Aorta (tissue), 5 donors: ENCODE data around the gene BICC1. TPM values are rescaled to one million over a fixed set of nuclear protein-coding genes. Genes with fewer than 3 reads are reported as not detected.
A peak's percentile ranks its signal among the peaks of the same experiment; 100 is the strongest.
"Not testable (repeated sequence)": the region's sequence is repeated elsewhere in the genome, so short reads cannot be mapped to it uniquely, and the experiment has no call there.

ENCODE experiments used
- ATAC-seq: fragments of 200-7000 bp; cut with Tn5 transposase; one replicate; pipeline ENCODE4 v1.9.1; 2022; ENCODE audit warnings: moderate library complexity; ENCODE audit not compliant: low FRiP score
- DNase-seq, 2 donors: peaks; one replicate each; pipeline ENCODE4 v3.0.0-alpha.2; 2020
- H3K27ac ChIP-seq, 2 donors: one replicate each; pipeline ENCODE4 v1.5.1; 2013; ENCODE audit warnings: low read length in 2 of 2, mild to moderate bottlenecking in 2 of 2, moderate library complexity in 2 of 2, control low read depth in 1 of 2, inconsistent platforms in 1 of 2, low read depth in 1 of 2
- H3K27me3 ChIP-seq, 2 donors: one replicate each; pipeline ENCODE4 v1.6.1; 2013; ENCODE audit warnings: control low read depth in 1 of 2, low read length in 1 of 2, mild to moderate bottlenecking in 1 of 2, moderate library complexity in 1 of 2; ENCODE audit not compliant: insufficient read depth in 2 of 2, control insufficient read depth in 1 of 2
- H3K36me3 ChIP-seq, 2 donors: one replicate each; pipeline ENCODE4 v1.6.1; 2013; ENCODE audit warnings: control low read depth in 1 of 2, low read length in 1 of 2, mild to moderate bottlenecking in 1 of 2; ENCODE audit not compliant: insufficient read depth in 2 of 2, control insufficient read depth in 1 of 2
- H3K4me1 ChIP-seq, 2 donors: one replicate each; pipeline ENCODE4 v1.6.1; 2013; ENCODE audit warnings: low read length in 2 of 2, control low read depth in 1 of 2, mild to moderate bottlenecking in 1 of 2, moderate library complexity in 1 of 2; ENCODE audit not compliant: insufficient read depth in 2 of 2, control insufficient read depth in 1 of 2
- H3K4me3 ChIP-seq, 2 donors: one replicate each; pipeline ENCODE4 v1.5.1; 2013; ENCODE audit warnings: low read length in 2 of 2, control low read depth in 1 of 2, mild to moderate bottlenecking in 1 of 2
- H3K9me3 ChIP-seq: one replicate; pipeline ENCODE4 v1.6.1; 2013; ENCODE audit warnings: mild to moderate bottlenecking, low read length; ENCODE audit not compliant: control insufficient read depth
- WGBS, 2 donors: extraction: QIAGEN DNeasy Blood & Tissue Kit; methylation state at CpG; one replicate each; pipeline ENCODE4 v1.1.7; 2013; 5-methylcytosine and 5-hydroxymethylcytosine counted together
- intact Hi-C, 2 donors: fragments of 100-400 bp; cut with DNase I; formaldehyde crosslinking; loops; one replicate each; pipeline versions ENCODE4 v1.14.2 to v1.15.0; 2022
- polyA plus RNA-seq, 2 donors: library from polyadenylated mRNA; stranded (reverse); fragments of 200-250 nt; gene quantifications; one replicate each; pipeline ENCODE4 v1.2.3, GENCODE V29; 2013
- total RNA-seq, 2 donors: library from RNA; stranded (reverse); fragmentation: NEBNext Ultra II Directional; extraction: Animal tissue kit (Norgen Biotek cat#: 25700); gene quantifications; one replicate each; pipeline ENCODE4 v1.2.1, GENCODE V29; 2021
- donor health status: healthy with polysubstance abuse.
- donor health status: Bipolar disorder and iron deficiency.
- donor health status: DM: no; HTN: no; CAD: no.
- donor health status: DM: no; HTN: no; CAD: no.
- donor health status: DM: yes; HTN: yes; CAD: no.

BICC1 gene
- total and polyA plus RNA-seq, 4 donors = 3.8 to 46.8 (median 13.9) TPM

- no peak for DNase-seq
- intact Hi-C loops = no loop called here
- Histone ChIP-seq H3K27ac (no peak overlapping the region), H3K27me3 (no peaks in the 10 kb centered on the region), H3K4me3 (no peak overlapping the region), H3K36me3 (no peaks in the 10 kb centered on the region), H3K9me3 (no peaks in the 10 kb centered on the region), H3K4me1 (peaks cover 0 to 3% of the 10 kb centered on the region in 2 donors)
- WGBS, 2 donors = 68 to 70% methylated on average over 2 of the region's 2 CpGs
- ATAC-seq = no peak
Measured at GRCh38 chr10:58854811-58855210, 342.1 kb downstream of the BICC1 start.

DNA sequence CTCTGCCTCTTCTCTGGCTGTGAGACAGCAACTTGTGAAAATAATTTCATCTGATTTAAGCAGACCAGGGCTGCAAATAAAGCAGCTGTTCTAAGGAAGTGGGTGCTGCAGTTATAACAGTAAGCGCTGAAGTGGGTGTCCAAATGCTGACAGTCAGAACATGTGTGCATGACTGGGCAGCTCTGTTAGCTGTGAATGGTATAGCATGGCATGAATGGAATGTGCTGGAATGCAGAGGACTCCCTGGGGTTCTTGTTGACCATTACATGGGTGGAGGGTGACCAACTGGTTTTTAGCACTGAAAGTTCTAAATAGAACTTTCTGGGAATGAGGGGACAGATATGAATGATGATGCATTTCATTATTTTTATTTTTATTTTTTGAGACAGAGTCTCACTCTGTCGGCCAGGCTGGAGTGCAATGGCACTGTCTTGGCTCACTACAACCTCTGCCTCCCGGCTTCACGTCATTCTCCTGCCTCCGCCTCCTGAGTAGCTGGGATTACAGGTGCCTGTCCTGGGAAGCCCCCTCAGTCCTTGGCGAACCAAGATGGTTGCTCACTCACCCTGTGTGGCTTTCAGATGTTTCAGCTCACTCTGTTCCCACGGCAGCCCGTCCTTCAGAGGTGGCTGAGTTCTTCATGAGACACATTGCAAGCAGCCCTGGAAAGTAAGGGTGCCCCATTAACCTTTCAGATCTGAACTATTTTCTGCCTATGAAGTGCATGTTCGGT lies 344.0 kb downstream of the BICC1 start:
- DNase-seq (peak in 1 of 2 donors; percentile 58), ATAC-seq (peak; percentile 77)
- WGBS, 2 donors = 37% methylated on average over 9 of the region's 9 CpGs
- no peaks in the 10 kb centered on the region for H3K27me3 ChIP-seq
- H3K27ac ChIP-seq = peak overlapping the region in 1 of 2 donors; percentile 87
- H3K36me3 ChIP-seq = no peaks in the 10 kb centered on the region
- peaks cover 0 to 3% of the 10 kb centered on the region in 2 donors for H3K4me1 ChIP-seq
- intact Hi-C loops = loop anchor here (2.0 kb wide), 2 partner anchors 64 to 66 kb away; no protein-coding TSS in a partner anchor
- no peaks in the 10 kb centered on the region for H3K9me3 ChIP-seq
- no peak overlapping the region for H3K4me3 ChIP-seq

- Histone ChIP-seq H3K9me3 (no peaks in the 10 kb centered on the region), H3K4me1 (peaks cover 0 to 3% of the 10 kb centered on the region in 2 donors), H3K27ac (peak overlapping the region in 1 of 2 donors; percentile 87), H3K36me3 (no peaks in the 10 kb centered on the region), H3K4me3 (no peak overlapping the region), H3K27me3 (no peaks in the 10 kb centered on the region)
- ATAC-seq (no peak), DNase-seq (no peak)
- intact Hi-C loops = loop anchor here (2.0 kb wide), 2 partner anchors 65 to 67 kb away; no protein-coding TSS in a partner anchor
- WGBS, 2 donors = 84 to 89% methylated on average over 3 of the region's 3 CpGs
Measured at GRCh38 chr10:58857251-58857805, 344.7 kb downstream of the BICC1 start.

- H3K4me1 ChIP-seq, H3K9me3 ChIP-seq, H3K27ac ChIP-seq, DNase-seq, H3K36me3 ChIP-seq, H3K4me3 ChIP-seq, ATAC-seq, intact Hi-C loops, H3K27me3 ChIP-seq: not testable (repeated sequence)
- WGBS, 2 donors = 97 to 100% methylated on average over 1 of the region's 1 CpG
Measured at GRCh38 chr10:58858123-58858522, 345.5 kb downstream of the BICC1 start.

- WGBS, 2 donors = 93 to 96% methylated on average over 2 of the region's 2 CpGs
- no peak for ATAC-seq
- Histone ChIP-seq H3K9me3 (no peaks in the 10 kb centered on the region), H3K27ac (no peak overlapping the region), H3K27me3 (no peaks in the 10 kb centered on the region), H3K4me1 (peaks cover 0 to 3% of the 10 kb centered on the region in 2 donors), H3K36me3 (no peaks in the 10 kb centered on the region), H3K4me3 (no peak overlapping the region)
- intact Hi-C loops = no loop called here
- no peak for DNase-seq
Measured at GRCh38 chr10:58859526-58859925, 346.9 kb downstream of the BICC1 start.

DNA sequence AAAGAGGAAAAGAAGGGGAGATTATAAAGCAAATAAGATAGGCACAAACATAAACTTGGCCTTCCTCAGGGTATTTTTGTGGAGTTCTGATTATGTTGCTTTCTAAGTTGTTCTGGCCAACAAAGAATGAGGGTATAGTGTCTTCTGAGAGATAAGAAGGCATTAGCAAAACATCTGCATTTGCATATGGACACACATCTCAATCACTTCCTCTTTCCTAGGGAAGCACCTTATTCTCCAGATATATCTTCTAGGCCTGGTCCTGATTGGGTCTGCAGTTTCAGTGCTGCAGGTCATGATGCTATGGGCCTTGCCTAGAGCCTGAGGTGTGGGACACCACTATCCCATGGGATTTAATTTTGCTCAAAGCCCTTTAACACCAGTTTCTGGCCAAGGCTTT lies 355.0 kb downstream of the BICC1 start:
- no peaks in the 10 kb centered on the region for H3K36me3 ChIP-seq
- no peak overlapping the region for H3K4me3 ChIP-seq
- DNase-seq (no peak), ATAC-seq (no peak)
- H3K4me1 ChIP-seq = no peaks in the 10 kb centered on the region
- intact Hi-C loops = no loop called here
- H3K27ac ChIP-seq = no peak overlapping the region
- H3K9me3 ChIP-seq = no peaks in the 10 kb centered on the region
- no peaks in the 10 kb centered on the region for H3K27me3 ChIP-seq

DNA sequence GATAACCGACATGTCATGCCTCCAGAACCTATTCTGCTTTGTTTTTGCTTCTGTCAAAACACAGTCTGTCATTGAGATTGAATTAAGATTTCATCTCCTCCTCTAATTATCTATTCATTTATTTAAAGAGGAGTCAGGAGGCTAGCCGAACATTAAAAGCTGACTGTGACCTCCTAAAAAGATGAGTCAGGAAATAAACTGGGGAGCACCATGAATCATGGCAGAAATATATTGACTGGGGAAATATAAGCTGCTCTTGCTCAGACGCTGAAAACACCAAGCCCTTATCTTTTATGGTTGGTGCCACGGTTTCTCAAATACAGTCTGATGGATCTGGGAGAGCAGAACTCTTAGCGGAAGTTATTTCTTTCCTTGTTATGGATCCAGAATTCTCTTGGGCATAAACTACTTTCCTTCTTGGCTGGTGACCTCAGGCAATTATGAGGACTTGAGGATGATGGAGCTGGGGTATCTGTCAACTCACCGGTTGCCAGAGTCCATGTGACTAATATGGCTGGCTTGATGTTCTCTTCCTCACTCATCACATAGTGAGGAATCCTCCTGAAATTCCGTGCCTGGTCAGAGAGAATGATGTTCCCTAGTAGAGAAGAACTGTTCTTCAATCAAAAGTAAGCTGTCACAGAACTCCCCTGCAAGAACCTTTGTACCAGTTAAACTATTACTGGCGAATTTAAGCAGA lies 356.2 kb downstream of the BICC1 start:
- H3K4me1 ChIP-seq = no peaks in the 10 kb centered on the region
- H3K9me3 ChIP-seq = no peaks in the 10 kb centered on the region
- H3K27me3 ChIP-seq = no peaks in the 10 kb centered on the region
- H3K36me3 ChIP-seq = no peaks in the 10 kb centered on the region
- ATAC-seq (no peak), DNase-seq (no peak)
- no peak overlapping the region for H3K4me3 ChIP-seq
- intact Hi-C loops = no loop called here
- no peak overlapping the region for H3K27ac ChIP-seq
- WGBS, 2 donors = 67 to 69% methylated on average over 8 of the region's 8 CpGs

GRCh38 chr10:58870070-58870469 lies 357.4 kb downstream of the BICC1 start:
- intact Hi-C loops = no loop called here
- H3K27me3 ChIP-seq = no peaks in the 10 kb centered on the region
- DNase-seq = no peak
- H3K9me3 ChIP-seq = no peaks in the 10 kb centered on the region
- H3K27ac ChIP-seq = no peak overlapping the region
- 95% methylated on average over 4 of the region's 4 CpGs for WGBS, 2 donors
- ATAC-seq = no peak
- H3K4me1 ChIP-seq = no peaks in the 10 kb centered on the region
- no peak overlapping the region for H3K4me3 ChIP-seq
- no peaks in the 10 kb centered on the region for H3K36me3 ChIP-seq
